DOHH2 (cell line): ENCODE data around the gene PSMA7.

ENCODE experiments used
- H3F3A ChIP-seq: fragments of 200-600 bp; sonication (generic), shearing (Covaris generic); 2 replicates; pipeline ENCODE4 v1.6.0; 2016; ENCODE audit warnings: antibody characterized with exemption, mild to moderate bottlenecking; ENCODE audit not compliant: control insufficient read depth, insufficient read depth
- H3K27ac ChIP-seq: fragments of 200-600 bp; sonication (generic); 2 replicates; pipeline ENCODE4 v1.5.1; 2014; ENCODE audit warnings: low read depth, mild to moderate bottlenecking, low read length, moderate library complexity
- H3K27me3 ChIP-seq: fragments of 200-600 bp; sonication (generic); 2 replicates; pipeline ENCODE4 v1.6.1; 2014; ENCODE audit warnings: mild to moderate bottlenecking, low read length, mixed read lengths; ENCODE audit not compliant: control insufficient read depth
- H3K36me3 ChIP-seq: fragments of 200-600 bp; sonication (generic); 2 replicates; pipeline ENCODE4 v1.6.1; 2014; ENCODE audit warnings: mild to moderate bottlenecking, low read length, moderate library complexity, mixed read lengths; ENCODE audit not compliant: control insufficient read depth
- H3K4me1 ChIP-seq: fragments of 200-600 bp; sonication (generic); 2 replicates; pipeline ENCODE4 v1.6.1; 2014; ENCODE audit warnings: mild to moderate bottlenecking, low read length, mixed read lengths; ENCODE audit not compliant: control insufficient read depth
- H3K4me2 ChIP-seq: fragments of 200-600 bp; sonication (generic); 2 replicates; pipeline ENCODE4 v1.6.0; 2014; ENCODE audit warnings: mild to moderate bottlenecking, low read length, moderate library complexity
- H3K4me3 ChIP-seq: fragments of 200-600 bp; sonication (generic); 2 replicates; pipeline ENCODE4 v1.5.1; 2014; ENCODE audit warnings: mild to moderate bottlenecking, low read length, mixed read lengths
- H3K79me2 ChIP-seq: fragments of 200-600 bp; sonication (generic); 2 replicates; pipeline ENCODE4 v1.6.1; 2014; ENCODE audit warnings: mild to moderate bottlenecking, low read length, mixed read lengths; ENCODE audit not compliant: control insufficient read depth
- H3K9me2 ChIP-seq: fragments of 200-600 bp; sonication (generic); replicated peaks from 2 replicates; pipeline ENCODE4 v1.6.1; 2014; ENCODE audit warnings: mild to moderate bottlenecking, low read length, mixed read lengths; ENCODE audit not compliant: control insufficient read depth
- H3K9me3 ChIP-seq: fragments of 200-600 bp; sonication (generic); 2 replicates; pipeline ENCODE4 v1.6.1; 2014; ENCODE audit warnings: antibody characterized with exemption, low read length, mixed read lengths; ENCODE audit not compliant: control insufficient read depth, insufficient read depth
- H4K20me1 ChIP-seq: fragments of 200-600 bp; sonication (generic); 2 replicates; pipeline ENCODE4 v1.6.0; 2014; ENCODE audit warnings: low read depth, mild to moderate bottlenecking, antibody characterized with exemption, low read length, moderate library complexity; ENCODE audit not compliant: control insufficient read depth, insufficient read depth
- CTCF ChIP-seq: fragments of 200-600 bp; sonication (generic); IDR thresholded peaks from one replicate; pipeline ENCODE4 v1.5.1; 2014; ENCODE audit warnings: antibody characterized with exemption, mild to moderate bottlenecking, low read depth, low read length; ENCODE audit not compliant: poor library complexity, severe bottlenecking
- EZH2phosphoT487 ChIP-seq: fragments of 200-600 bp; sonication (generic); IDR thresholded peaks from 2 replicates; pipeline ENCODE4 v1.6.1; 2017; ENCODE audit warnings: borderline replicate concordance, mild to moderate bottlenecking, antibody characterized with exemption, low read length, moderate library complexity, mixed read lengths

Gene PSMA7

GRCh38 chr20:62190639-62191411 is 47.6 kb upstream of the PSMA7 start:
- no peaks in the 10 kb centered on the region for H3K9me3 ChIP-seq
- H4K20me1 ChIP-seq: 0 out of 2 replicates have a peak, but pooled peaks cover 2% of the 10 kb centered on the region
- no peak for TF ChIP-seq CTCF
- no peak for TF ChIP-seq EZH2phosphoT487
- peaks cover 49% of the 10 kb centered on the region for H3K4me1 ChIP-seq
- no peak overlapping the region for H3K4me3 ChIP-seq
- peaks cover 75% of the 10 kb centered on the region for H3K79me2 ChIP-seq
- peaks cover 37% of the 10 kb centered on the region for H3K36me3 ChIP-seq
- no peak overlapping the region for H3K27ac ChIP-seq
- H3K4me2 ChIP-seq: no peak overlapping the region
- H3K9me2 ChIP-seq: no peaks in the 10 kb centered on the region
- peaks cover 7% of the 10 kb centered on the region for H3F3A ChIP-seq
- no peaks in the 10 kb centered on the region for H3K27me3 ChIP-seq

DNA sequence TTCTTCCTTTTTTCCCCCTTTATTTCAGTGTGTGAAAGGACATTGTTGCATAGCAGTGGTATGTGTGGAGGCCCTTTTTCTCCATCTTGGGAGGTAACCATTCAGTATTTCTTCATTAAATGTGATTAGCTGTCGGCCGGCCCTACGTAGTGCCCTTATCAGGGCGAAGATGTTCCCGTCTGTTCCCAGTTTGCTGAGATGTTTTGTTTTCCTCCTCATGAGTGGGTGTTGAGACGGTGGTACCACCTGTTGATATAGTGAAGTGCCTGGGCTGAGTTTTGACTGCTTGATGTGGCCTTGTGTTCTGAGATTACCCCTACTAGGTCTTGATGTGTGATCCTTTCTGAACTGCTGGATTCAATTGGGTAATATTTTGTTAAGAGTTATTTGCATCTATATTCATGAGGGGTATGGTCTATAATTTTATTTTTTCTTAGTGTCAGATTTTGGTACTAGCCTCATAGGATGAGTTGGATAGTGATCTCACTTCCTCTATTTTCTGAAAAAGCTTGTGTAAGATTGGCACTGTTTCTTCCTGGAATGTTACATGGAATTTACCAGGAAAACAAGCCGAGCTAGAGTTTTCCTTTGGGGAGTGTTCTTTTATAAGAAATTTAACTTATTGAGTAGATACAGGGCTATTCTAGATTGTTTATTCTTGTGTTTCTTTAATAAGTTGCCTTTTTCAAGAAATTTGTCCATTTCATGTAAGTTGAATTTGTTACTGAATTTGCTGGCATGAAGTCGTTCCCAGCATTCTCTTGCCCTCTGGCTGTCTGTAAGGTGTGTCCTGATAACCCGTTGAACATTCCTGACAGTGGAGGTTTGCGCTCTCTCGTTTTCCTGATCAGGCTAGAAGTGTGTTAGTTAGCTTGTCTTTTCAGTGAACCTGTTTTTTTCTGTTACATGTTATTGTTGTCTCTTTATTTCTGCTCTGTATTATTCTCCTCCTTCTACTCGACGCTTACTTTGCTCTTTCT is 44.0 kb upstream of the PSMA7 start:
- no peak overlapping the region for H3K27ac ChIP-seq
- no peak overlapping the region for H3K4me3 ChIP-seq
- H3K9me2 ChIP-seq: no peaks in the 10 kb centered on the region
- 0 out of 2 replicates have a peak, but pooled peaks cover 2% of the 10 kb centered on the region for H3F3A ChIP-seq
- H3K9me3 ChIP-seq: no peaks in the 10 kb centered on the region
- H3K27me3 ChIP-seq: no peaks in the 10 kb centered on the region
- H3K79me2 ChIP-seq: peaks cover 87% of the 10 kb centered on the region
- peaks cover 39% of the 10 kb centered on the region for H3K4me1 ChIP-seq
- H3K36me3 ChIP-seq: peaks cover 22% of the 10 kb centered on the region
- no peak for TF ChIP-seq CTCF
- H4K20me1 ChIP-seq: no peaks in the 10 kb centered on the region
- peak overlapping the region; percentile 36 for H3K4me2 ChIP-seq

GRCh38 chr20:62186096-62186426 is 42.9 kb upstream of the PSMA7 start:
- Histone ChIP-seq H3F3A (0 out of 2 replicates have a peak, but pooled peaks cover 4% of the 10 kb centered on the region), H3K27me3 (no peaks in the 10 kb centered on the region), H3K4me2 (no peak overlapping the region), H3K9me3 (no peaks in the 10 kb centered on the region), H3K36me3 (peaks cover 22% of the 10 kb centered on the region), H3K9me2 (no peaks in the 10 kb centered on the region), H4K20me1 (no peaks in the 10 kb centered on the region), H3K4me1 (peaks cover 48% of the 10 kb centered on the region), H3K27ac (no peak overlapping the region), H3K79me2 (peaks cover 84% of the 10 kb centered on the region), H3K4me3 (no peak overlapping the region)
- TF ChIP-seq EZH2phosphoT487 (no peak), CTCF (no peak)
